Activated T-helper 1 cell treated with anti-CD3 and anti-CD28 coated beads, Interleukin-12 subunit alpha, Interleukin-12 subunit beta, Interleukin-2, Interleukin-4 antibody, amounts not matched to agents 30 ng/mL and 10 ng/mL and 1 ng/mL, durations not matched to agents 14 hours and 24 hours and 36 hours (primary cell): ENCODE data around the gene CHPT1. TPM values are rescaled to one million over a fixed set of nuclear protein-coding genes. Genes with fewer than 3 reads are reported as not detected.
A peak's percentile ranks its signal among the peaks of the same experiment; 100 is the strongest.
"Not testable (repeated sequence)": the region's sequence is repeated elsewhere in the genome, so short reads cannot be mapped to it uniquely, and the experiment has no call there.

Source experiments
- DNase-seq: peaks from one replicate; pipeline ENCODE4 v3.0.0; 2021; ENCODE audit warnings: low spot score
- H3K27ac Mint-ChIP-seq: one replicate; pipeline ENCODE4 v1.8.0; 2021; ENCODE audit warnings: mild to moderate bottlenecking, mixed read lengths
- H3K27me3 Mint-ChIP-seq: one replicate; pipeline ENCODE4 v1.8.0; 2022; ENCODE audit warnings: mild to moderate bottlenecking, moderate library complexity, mixed read lengths; ENCODE audit not compliant: insufficient read depth
- H3K36me3 Mint-ChIP-seq: one replicate; pipeline ENCODE4 v1.8.0; 2021; ENCODE audit warnings: low read depth, mixed read lengths
- H3K4me1 Mint-ChIP-seq: one replicate; pipeline ENCODE4 v1.8.0; 2021; ENCODE audit warnings: low read depth, mixed read lengths
- H3K4me3 Mint-ChIP-seq: one replicate; pipeline ENCODE4 v1.8.0; 2021; ENCODE audit warnings: mild to moderate bottlenecking, moderate library complexity, mixed read lengths
- H3K9me3 Mint-ChIP-seq: one replicate; pipeline ENCODE4 v1.8.0; 2021; ENCODE audit warnings: mixed read lengths
- intact Hi-C: fragments of 100-400 bp; cut with micrococcal nuclease; formaldehyde crosslinking; loops from one replicate; pipeline ENCODE4 v1.15.1; 2024
- total RNA-seq: library from RNA; stranded (reverse); gene quantifications from 2 replicates; pipeline ENCODE4 v1.2.3, GENCODE V29; 2022

Gene CHPT1
- total RNA-seq, 1 donor from 2014 or later: 13.3 TPM

DNA sequence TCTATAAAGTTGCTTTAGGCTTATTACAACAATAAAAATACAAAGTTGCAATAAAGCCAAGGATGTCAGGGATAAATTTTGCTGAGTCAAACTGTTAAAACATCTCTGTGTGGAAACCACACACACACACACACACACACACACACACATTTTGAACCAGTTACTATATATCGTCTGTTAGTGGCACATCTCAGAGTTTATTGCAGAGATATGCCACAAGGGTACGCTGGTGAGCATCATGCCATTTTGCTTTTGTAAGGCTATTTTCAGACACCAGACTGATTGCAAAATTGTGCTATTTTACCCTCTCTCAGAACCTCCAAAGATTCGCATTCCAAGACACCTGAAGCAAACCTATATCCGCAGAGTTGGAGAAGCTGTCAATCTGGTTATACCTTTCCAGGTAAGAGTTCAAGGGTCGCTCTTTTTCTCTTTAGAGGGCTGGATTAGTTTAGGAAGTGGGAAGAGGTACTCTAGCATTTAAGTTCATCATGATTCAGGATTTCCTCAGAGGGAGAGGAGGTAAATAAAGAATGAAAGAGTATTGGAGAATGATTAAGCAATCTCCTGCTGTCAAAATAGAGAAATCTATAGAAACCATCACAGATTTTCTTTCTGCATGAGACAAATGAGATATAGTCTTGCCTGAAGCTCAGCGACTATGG lies 27.3 kb upstream of the CHPT1 start:
- intact Hi-C loops: loop anchor here (2.0 kb wide), 1 partner anchor 169 kb away; no protein-coding TSS in a partner anchor
- Mint-ChIP-seq H3K4me1 (peaks cover 9% of the 10 kb centered on the region), H3K9me3 (no peaks in the 10 kb centered on the region), H3K4me3 (no peak overlapping the region), H3K27ac (no peak overlapping the region), H3K36me3 (no peaks in the 10 kb centered on the region), H3K27me3 (peaks cover 7% of the 10 kb centered on the region)
- no peak for DNase-seq

DNA sequence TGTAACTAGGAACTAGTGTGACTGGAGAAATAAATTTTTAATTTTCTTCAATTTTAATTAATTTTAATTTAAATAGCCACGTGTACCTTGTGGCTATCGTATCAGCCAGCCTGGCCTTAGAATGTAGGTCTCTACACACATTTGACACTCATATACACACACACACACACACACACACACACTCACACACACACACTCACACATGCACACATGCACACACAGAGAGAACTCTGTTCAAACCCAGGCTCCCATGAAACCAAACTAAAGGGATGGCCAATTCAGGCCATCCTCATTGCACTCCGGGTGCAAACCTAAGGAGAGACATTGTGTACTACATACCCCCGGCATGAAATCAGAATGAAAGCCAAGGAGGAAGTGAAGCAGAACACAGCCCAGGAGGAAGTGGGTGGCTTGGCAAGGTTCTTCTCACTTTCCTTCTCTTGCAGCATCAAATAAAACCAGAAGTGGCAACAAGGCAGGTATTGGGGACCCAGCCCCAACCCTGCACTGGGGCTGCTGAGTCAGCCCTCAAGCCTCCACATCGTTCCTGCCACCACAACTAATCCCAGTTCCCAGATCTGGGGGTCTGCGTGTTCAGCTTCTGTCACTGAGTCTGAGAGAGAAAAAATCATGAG lies 26.2 kb upstream of the CHPT1 start:
- Mint-ChIP-seq H3K27me3 (peaks cover 7% of the 10 kb centered on the region), H3K4me1 (peaks cover 9% of the 10 kb centered on the region), H3K9me3 (no peaks in the 10 kb centered on the region), H3K27ac (no peak overlapping the region), H3K4me3 (no peak overlapping the region), H3K36me3 (no peaks in the 10 kb centered on the region)
- DNase-seq: peak; percentile 12
- intact Hi-C loops: loop anchor here (2.0 kb wide), 1 partner anchor 168 kb away; no protein-coding TSS in a partner anchor

DNA sequence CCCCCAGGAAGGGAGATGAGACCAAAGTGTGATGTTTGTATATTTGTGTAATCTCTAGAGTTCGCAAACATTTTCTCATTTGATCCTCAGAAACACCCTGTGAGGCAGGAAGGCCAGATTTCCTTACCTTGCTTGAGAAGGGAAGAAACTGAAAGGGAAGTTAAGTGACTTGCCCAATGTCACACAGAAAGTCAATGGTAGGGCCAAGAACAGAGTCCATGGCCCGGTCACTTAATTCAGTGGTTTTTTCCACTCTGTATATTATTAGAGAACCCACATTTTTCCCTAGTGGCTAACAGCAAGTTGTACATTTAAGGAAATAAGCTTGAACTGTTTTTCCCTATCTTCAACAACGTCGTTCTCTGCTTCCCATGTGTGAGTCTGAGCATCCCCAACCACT lies 25.6 kb upstream of the CHPT1 start:
- Mint-ChIP-seq H3K27ac (no peak overlapping the region), H3K4me3 (no peak overlapping the region), H3K36me3 (no peaks in the 10 kb centered on the region), H3K27me3 (peaks cover 4% of the 10 kb centered on the region), H3K9me3 (no peaks in the 10 kb centered on the region), H3K4me1 (peaks cover 9% of the 10 kb centered on the region)
- no peak for DNase-seq
- intact Hi-C loops: loop anchor here (2.0 kb wide), 1 partner anchor 167 kb away; no protein-coding TSS in a partner anchor

DNA sequence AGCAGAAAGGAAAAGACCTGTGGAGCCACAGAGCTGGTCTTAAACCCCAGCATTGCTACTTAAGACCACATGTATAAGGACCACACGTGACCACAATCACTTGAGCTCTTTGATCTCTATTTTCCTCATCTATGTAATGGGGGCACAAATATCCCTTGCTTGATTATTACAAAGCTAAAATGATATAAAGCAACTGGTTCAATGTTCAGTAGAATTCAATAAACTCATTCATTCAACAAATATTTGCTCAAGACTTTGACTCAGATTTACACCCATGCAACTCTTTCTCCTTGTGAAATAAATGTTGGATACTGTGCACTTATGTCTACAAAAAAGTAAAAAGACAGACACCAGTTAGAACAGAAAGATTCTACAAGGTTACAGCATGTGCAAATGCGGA lies 21.9 kb upstream of the CHPT1 start:
- intact Hi-C loops: no loop called here
- Mint-ChIP-seq H3K4me1 (peaks cover 9% of the 10 kb centered on the region), H3K27ac (no peak overlapping the region), H3K9me3 (no peaks in the 10 kb centered on the region), H3K27me3 (peaks cover 6% of the 10 kb centered on the region), H3K4me3 (no peak overlapping the region), H3K36me3 (no peaks in the 10 kb centered on the region)
- no peak for DNase-seq

DNA sequence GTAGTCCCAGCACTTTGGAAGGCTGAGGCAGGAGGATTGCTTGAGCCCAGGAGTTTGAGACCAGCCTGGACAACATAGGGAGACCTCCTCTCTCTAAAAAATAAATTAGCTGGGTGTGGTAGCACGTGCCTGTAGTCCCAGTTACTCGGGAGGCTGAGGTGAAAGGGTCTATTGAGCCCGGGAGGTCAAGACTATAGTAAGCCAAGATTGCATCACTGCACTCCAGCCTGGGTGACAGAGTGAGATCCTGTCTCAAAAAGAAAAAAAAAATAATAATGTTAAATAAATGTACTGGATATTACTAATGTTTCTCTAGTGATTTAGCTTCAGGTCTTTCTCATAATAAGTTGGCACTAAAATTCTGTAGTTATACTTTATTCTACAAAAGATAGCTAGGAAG lies 20.9 kb upstream of the CHPT1 start:
- H3K9me3 Mint-ChIP-seq, H3K27me3 Mint-ChIP-seq, H3K4me1 Mint-ChIP-seq, H3K4me3 Mint-ChIP-seq, intact Hi-C loops, H3K27ac Mint-ChIP-seq, DNase-seq, H3K36me3 Mint-ChIP-seq: not testable (repeated sequence)

DNA sequence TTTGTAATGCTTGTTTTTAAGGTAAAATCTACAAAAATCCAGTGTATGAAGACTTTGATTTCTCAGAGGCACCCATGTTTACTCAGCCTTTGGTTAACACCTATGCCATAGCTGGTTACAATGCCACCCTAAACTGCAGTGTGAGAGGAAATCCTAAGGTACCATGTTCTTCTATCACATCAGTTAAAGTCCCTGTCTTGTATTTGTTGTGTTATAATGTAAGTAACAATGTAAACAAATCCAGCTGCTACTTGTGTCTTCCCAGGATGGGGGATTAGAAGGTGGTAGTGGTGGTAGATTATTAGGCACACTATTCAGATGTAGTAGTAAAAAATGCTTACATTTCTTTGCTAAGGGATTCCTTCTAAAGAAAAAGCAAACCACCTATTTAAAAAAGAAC lies 19.4 kb upstream of the CHPT1 start:
- Mint-ChIP-seq H3K4me1 (no peaks in the 10 kb centered on the region), H3K9me3 (no peaks in the 10 kb centered on the region), H3K36me3 (no peaks in the 10 kb centered on the region), H3K4me3 (no peak overlapping the region), H3K27ac (no peak overlapping the region), H3K27me3 (peaks cover 9% of the 10 kb centered on the region)
- DNase-seq: no peak
- intact Hi-C loops: no loop called here

DNA sequence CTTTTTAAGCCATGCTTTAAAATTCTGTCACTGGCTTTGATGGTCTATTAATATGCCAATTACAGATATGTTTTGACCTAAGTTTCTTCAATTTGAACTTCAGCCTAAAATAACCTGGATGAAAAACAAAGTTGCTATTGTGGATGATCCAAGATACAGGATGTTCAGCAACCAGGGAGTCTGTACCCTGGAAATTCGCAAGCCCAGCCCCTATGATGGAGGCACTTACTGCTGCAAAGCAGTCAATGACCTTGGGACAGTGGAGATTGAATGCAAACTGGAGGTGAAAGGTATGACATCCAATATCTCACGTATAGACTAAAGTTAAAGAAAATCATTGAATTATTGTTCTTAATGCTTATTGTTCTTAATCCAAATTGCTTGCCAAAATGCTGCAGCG lies 17.2 kb upstream of the CHPT1 start:
- Mint-ChIP-seq H3K27ac (no peak overlapping the region), H3K27me3 (peaks cover 18% of the 10 kb centered on the region), H3K36me3 (no peaks in the 10 kb centered on the region), H3K9me3 (no peaks in the 10 kb centered on the region), H3K4me3 (no peak overlapping the region), H3K4me1 (no peaks in the 10 kb centered on the region)
- no peak for DNase-seq
- intact Hi-C loops: no loop called here

DNA sequence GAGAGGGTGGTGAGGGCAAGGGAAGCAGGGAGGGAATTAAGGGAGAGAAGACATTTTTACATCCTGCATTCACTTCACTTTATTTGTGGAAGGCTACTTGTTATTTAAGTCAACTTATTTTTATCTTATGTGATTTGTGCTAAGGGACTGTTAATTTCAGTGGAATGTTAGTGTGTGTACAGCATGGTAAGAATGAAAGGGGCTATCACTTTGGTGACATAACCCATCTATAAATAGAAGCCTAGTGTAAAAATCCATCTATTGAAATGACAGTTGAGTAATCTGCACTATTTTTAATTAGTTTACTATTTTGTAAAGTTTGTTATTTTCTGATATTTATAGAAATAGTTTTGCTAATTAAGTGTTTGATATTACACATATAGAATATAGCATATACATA lies 16.8 kb upstream of the CHPT1 start:
- intact Hi-C loops: no loop called here
- no peaks in the 10 kb centered on the region for H3K36me3 Mint-ChIP-seq
- H3K27me3 Mint-ChIP-seq: peaks cover 18% of the 10 kb centered on the region
- H3K9me3 Mint-ChIP-seq: no peaks in the 10 kb centered on the region
- H3K27ac Mint-ChIP-seq: no peak overlapping the region
- DNase-seq: no peak
- H3K4me3 Mint-ChIP-seq: no peak overlapping the region
- no peaks in the 10 kb centered on the region for H3K4me1 Mint-ChIP-seq

DNA sequence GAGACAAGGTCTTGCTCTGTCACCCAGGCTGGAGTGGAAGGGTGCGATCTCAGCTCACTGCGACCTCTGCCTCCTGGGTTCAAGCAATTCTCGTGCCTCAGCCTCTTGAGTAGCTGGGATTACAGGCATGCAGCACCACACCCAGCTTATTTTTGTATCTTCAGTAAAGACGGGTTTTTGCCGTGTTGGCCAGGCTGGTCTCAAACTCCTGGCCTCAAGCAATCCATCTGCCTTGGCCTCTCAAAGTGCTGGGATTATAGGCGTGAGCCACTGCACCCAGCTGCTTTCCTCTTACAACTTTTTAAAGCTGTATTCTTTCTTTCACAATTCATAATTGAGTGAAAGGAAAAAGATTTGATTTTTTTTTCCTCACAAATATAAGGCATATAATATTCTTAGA lies 15.8 kb upstream of the CHPT1 start:
- H3K4me1 Mint-ChIP-seq, DNase-seq, H3K4me3 Mint-ChIP-seq, intact Hi-C loops, H3K36me3 Mint-ChIP-seq, H3K27ac Mint-ChIP-seq, H3K9me3 Mint-ChIP-seq: not testable (repeated sequence)
- H3K27me3 Mint-ChIP-seq: peaks cover 22% of the 10 kb centered on the region

DNA sequence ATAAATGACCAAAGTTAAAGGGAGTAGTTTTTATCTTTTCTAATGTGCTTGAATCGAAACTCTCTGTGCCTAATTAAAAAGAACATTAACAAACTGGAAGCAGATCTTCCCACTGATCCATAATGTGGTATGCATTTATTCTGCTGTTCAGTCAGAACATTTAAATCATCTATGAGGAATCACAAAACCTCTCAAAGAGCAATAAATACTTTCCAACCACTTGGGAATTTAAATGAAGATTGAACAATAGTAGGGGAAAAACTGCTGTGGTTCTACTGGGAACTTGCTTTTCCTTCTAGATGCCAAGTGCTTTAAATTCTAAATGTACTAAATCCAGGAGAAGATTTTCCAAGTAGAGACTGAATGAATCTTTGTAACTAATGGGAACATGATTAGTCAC lies 12.3 kb upstream of the CHPT1 start:
- Mint-ChIP-seq H3K4me3 (no peak overlapping the region), H3K27ac (no peak overlapping the region), H3K9me3 (no peaks in the 10 kb centered on the region), H3K36me3 (no peaks in the 10 kb centered on the region), H3K4me1 (no peaks in the 10 kb centered on the region), H3K27me3 (peaks cover 20% of the 10 kb centered on the region)
- intact Hi-C loops: no loop called here
- no peak for DNase-seq

DNA sequence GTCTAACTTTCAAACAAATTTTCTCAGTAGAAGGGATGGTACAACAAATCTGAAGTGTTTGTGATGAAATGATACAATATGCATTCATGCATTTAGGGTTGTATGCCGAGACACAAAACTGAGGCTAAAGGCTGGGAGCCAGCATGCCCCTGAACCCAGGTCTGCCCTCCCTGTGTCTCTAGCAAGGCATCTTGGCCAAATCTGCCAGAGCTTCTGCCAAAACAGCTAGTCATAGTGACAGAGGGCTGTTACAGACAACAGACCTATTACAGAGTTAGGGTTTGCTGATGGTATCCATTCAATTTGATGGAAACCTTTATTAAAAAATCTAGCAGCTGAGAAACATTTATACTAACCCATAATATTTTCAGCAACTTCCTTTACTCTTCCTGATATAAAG lies 11.3 kb upstream of the CHPT1 start:
- intact Hi-C loops: no loop called here
- Mint-ChIP-seq H3K36me3 (no peaks in the 10 kb centered on the region), H3K4me1 (no peaks in the 10 kb centered on the region), H3K27ac (no peak overlapping the region), H3K4me3 (no peak overlapping the region), H3K9me3 (no peaks in the 10 kb centered on the region), H3K27me3 (peaks cover 16% of the 10 kb centered on the region)
- DNase-seq: no peak

DNA sequence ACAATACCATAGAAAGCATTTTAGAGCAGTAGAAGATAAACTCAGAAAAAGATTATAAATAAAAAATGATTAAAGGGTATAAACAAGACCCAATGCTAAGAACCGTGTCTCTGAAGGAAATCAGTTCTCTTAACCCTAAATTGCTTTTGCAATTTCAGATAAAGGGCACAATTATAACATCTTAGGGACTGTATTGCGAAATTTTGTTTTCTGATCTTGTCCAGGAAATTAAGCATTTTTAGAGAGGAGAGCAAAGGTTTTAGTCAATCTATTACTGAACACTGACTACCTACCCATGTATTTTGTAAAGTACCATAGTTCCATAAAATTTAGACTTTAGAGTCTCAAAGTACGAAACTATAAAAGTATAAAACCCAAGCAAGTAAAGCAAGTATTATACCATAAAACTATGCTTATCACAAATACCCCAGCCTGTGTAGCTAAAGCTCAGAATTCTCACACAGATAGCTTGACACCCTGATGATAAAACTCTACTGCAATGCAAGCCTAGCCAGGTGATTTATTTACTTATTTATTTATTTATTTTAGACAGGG lies 6.8 kb upstream of the CHPT1 start:
- Mint-ChIP-seq H3K9me3 (no peaks in the 10 kb centered on the region), H3K36me3 (no peaks in the 10 kb centered on the region), H3K27me3 (peaks cover 11% of the 10 kb centered on the region), H3K4me3 (no peak overlapping the region), H3K4me1 (no peaks in the 10 kb centered on the region), H3K27ac (no peak overlapping the region)
- intact Hi-C loops: loop anchor here (10.0 kb wide), 3 partner anchors 504 to 1556 kb away; partner anchors contain the start of genes DEPDC4, PMCH and SCYL2
- DNase-seq: no peak

DNA sequence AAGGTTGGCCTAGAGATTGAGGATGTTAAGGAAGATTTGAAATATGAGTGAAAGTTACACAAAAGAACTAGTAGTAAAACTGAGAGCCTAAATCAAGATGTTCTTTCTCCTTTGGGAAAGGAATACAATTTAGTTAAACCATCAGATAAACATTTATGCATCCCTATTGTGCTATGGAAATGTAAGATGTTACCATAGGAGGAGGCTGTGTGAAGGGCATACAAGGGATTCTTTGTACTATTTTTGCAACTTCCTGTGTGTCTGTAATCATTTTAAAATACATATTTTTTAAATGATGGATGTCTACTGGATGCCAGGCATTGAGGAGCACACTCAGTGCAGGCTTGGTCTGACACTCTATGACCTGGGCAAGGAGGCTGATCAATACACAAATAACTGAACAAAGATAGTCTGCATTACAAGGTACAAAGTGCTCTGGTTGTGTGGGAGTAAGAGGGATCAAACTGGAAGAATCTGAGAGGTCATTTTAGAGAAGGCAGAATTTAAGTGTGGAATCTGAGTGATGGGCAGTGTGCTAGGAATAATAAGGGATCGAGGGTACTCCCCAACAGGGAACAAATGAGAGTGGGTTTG lies 5.8 kb upstream of the CHPT1 start:
- intact Hi-C loops: loop anchor here (10.0 kb wide), 3 partner anchors 503 to 1557 kb away; partner anchors contain the start of genes DEPDC4, PMCH and SCYL2
- Mint-ChIP-seq H3K27me3 (peaks cover 11% of the 10 kb centered on the region), H3K9me3 (no peaks in the 10 kb centered on the region), H3K36me3 (no peaks in the 10 kb centered on the region), H3K4me1 (peaks cover 3% of the 10 kb centered on the region), H3K27ac (no peak overlapping the region), H3K4me3 (no peak overlapping the region)
- no peak for DNase-seq
